NB4 (cell line): ENCODE data around the gene RMI2.

Experiments
- DNase-seq: peaks from one replicate; pipeline ENCODE4 v3.0.0; 2010; ENCODE audit warnings: low read depth
- H3K4me3 ChIP-seq: one replicate; pipeline ENCODE4 v1.5.1; 2011; ENCODE audit warnings: mild to moderate bottlenecking, low read depth, low read length, moderate library complexity
- CTCF ChIP-seq: IDR thresholded peaks from one replicate; pipeline ENCODE4 v1.5.1; 2012; ENCODE audit warnings: low read depth, low read length
- MAX ChIP-seq: IDR thresholded peaks from 2 replicates; pipeline ENCODE4 v1.6.1; 2011; ENCODE audit warnings: low read depth, low read length
- MYC ChIP-seq: IDR thresholded peaks from 2 replicates; pipeline ENCODE4 v1.6.1; 2011; ENCODE audit warnings: low read depth, low read length
- POLR2A ChIP-seq: IDR thresholded peaks from 2 replicates; pipeline ENCODE4 v1.6.1; 2011; ENCODE audit warnings: mild to moderate bottlenecking; ENCODE audit not compliant: insufficient read length; ENCODE audit errors: extremely low read depth

RMI2 gene

GRCh38 chr16:11345040-11345862 lies at the start of gene RMI2:
Gene RMI2 (plus strand): TSS chr16:11345459. CDS start chr16:11345472, 13 bp downstream.
- peak; percentile 96 for DNase-seq
- peak within 1 kb of the TSS; percentile 89 for H3K4me3 ChIP-seq
- no peak for TF ChIP-seq CTCF
- peak; percentile 68 for TF ChIP-seq POLR2A
- peak; percentile 64 for TF ChIP-seq MAX
- peak; percentile 75; the same call in 1 of the 2 replicates for TF ChIP-seq MYC

- no peak overlapping the region for H3K4me3 ChIP-seq
- no peak for DNase-seq
- no peak for TF ChIP-seq MAX
- no peak for TF ChIP-seq POLR2A
- TF ChIP-seq MYC = no peak
- no peak for TF ChIP-seq CTCF
These were observed 49.6 kb upstream of the RMI2 start for GRCh38 chr16:11295672-11296071.

- no peak for DNase-seq
- TF ChIP-seq CTCF (no peak), MAX (no peak), POLR2A (no peak), MYC (no peak)
- no peak overlapping the region for H3K4me3 ChIP-seq
These were observed 48.9 kb upstream of the RMI2 start for GRCh38 chr16:11296351-11296705.

GRCh38 chr16:11296706-11297491 lies 48.4 kb upstream of the RMI2 start:
- peak; percentile 15 for DNase-seq
- TF ChIP-seq MAX = no peak
- H3K4me3 ChIP-seq = no peak overlapping the region

- peak; percentile 95 for DNase-seq
- TF ChIP-seq MAX (peak; percentile 68), MYC (peak; percentile 59), POLR2A (no peak), CTCF (peak; percentile 8)
- no peak overlapping the region for H3K4me3 ChIP-seq
These were observed 47.6 kb upstream of the RMI2 start for GRCh38 chr16:11297492-11298142.
